ENCODE data around the gene YKT6.

The YKT6 gene

GRCh38 chr7:44180631-44181030 is 20.1 kb upstream of the YKT6 start (continued):
- TF ChIP-seq, protein P1, sequence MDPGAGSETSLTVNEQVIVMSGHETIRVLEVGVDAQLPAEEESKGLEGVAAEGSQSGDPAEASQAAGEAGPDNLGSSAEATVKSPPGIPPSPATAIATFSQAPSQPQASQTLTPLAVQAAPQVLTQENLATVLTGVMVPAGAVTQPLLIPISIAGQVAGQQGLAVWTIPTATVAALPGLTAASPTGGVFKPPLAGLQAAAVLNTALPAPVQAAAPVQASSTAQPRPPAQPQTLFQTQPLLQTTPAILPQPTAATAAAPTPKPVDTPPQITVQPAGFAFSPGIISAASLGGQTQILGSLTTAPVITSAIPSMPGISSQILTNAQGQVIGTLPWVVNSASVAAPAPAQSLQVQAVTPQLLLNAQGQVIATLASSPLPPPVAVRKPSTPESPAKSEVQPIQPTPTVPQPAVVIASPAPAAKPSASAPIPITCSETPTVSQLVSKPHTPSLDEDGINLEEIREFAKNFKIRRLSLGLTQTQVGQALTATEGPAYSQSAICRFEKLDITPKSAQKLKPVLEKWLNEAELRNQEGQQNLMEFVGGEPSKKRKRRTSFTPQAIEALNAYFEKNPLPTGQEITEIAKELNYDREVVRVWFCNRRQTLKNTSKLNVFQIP (CRISPR knock-in tag; IDR thresholded peaks at IDR 0.05; ENCODE audit: borderline replicate concordance, low read depth) = no peak
- no peak for TF ChIP-seq TCF4 (CRISPR knock-in tag; IDR thresholded peaks at IDR 0.05; ENCODE audit: borderline replicate concordance)

DNA sequence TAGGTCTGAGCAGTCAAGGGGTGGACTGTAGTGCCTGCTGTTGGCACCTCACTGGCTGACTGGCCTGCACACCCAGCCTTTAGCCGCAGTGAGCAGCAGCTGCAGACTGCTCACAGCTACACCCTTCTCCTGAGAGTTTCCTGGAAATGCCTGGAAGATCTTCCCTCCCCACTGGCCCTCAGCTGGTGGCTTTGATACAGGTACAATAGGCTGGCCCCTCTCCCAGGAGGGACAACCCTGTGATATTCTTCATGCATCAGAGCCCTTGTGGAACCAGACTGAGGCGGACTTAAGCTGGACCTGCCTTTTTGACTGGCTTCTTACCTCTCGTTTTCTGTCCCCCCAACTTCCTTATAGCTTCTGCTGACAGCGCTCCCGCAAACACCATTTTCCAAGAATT is 18.0 kb upstream of the YKT6 start:
- ATAC-seq = no peak
- no peak for TF ChIP-seq ARNTL (CRISPR knock-in tag; IDR thresholded peaks at IDR 0.05; ENCODE audit: borderline replicate concordance, low read depth)
- TF ChIP-seq TCF4 (CRISPR knock-in tag; IDR thresholded peaks at IDR 0.05; ENCODE audit: borderline replicate concordance) = no peak
- no peak for TF ChIP-seq GLIS3 (CRISPR knock-in tag; IDR thresholded peaks at IDR 0.05)
- TF ChIP-seq ZNF8 (CRISPR knock-in tag; IDR thresholded peaks at IDR 0.05) = no peak
- no peak for TF ChIP-seq ZFP30 (CRISPR knock-in tag; IDR thresholded peaks at IDR 0.05)
- no peak for TF ChIP-seq OSR1 (CRISPR knock-in tag; IDR thresholded peaks at IDR 0.05)
- TF ChIP-seq ZNF70 (CRISPR knock-in tag; IDR thresholded peaks at IDR 0.05) = no peak
- no peak for TF ChIP-seq SNAI2 (CRISPR knock-in tag; IDR thresholded peaks at IDR 0.05)
- no peak for TF ChIP-seq ESRRG (CRISPR knock-in tag; IDR thresholded peaks at IDR 0.05)
- TF ChIP-seq ISL1 (CRISPR knock-in tag; IDR thresholded peaks at IDR 0.05) = no peak
- no peak for TF ChIP-seq CREB5 (CRISPR knock-in tag; IDR thresholded peaks at IDR 0.05; ENCODE audit: low read depth)
- TF ChIP-seq, protein P2, sequence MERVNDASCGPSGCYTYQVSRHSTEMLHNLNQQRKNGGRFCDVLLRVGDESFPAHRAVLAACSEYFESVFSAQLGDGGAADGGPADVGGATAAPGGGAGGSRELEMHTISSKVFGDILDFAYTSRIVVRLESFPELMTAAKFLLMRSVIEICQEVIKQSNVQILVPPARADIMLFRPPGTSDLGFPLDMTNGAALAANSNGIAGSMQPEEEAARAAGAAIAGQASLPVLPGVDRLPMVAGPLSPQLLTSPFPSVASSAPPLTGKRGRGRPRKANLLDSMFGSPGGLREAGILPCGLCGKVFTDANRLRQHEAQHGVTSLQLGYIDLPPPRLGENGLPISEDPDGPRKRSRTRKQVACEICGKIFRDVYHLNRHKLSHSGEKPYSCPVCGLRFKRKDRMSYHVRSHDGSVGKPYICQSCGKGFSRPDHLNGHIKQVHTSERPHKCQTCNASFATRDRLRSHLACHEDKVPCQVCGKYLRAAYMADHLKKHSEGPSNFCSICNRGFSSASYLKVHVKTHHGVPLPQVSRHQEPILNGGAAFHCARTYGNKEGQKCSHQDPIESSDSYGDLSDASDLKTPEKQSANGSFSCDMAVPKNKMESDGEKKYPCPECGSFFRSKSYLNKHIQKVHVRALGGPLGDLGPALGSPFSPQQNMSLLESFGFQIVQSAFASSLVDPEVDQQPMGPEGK (CRISPR knock-in tag; IDR thresholded peaks at IDR 0.05; ENCODE audit: borderline replicate concordance) = no peak
- no peak for TF ChIP-seq CSRNP3 (CRISPR knock-in tag; IDR thresholded peaks at IDR 0.05)
- TF ChIP-seq TOX (CRISPR knock-in tag; IDR thresholded peaks at IDR 0.05; ENCODE audit: borderline replicate concordance) = no peak
- no peak for TF ChIP-seq TSHZ2 (CRISPR knock-in tag; IDR thresholded peaks at IDR 0.05)
- TF ChIP-seq, protein P1 (CRISPR knock-in tag; IDR thresholded peaks at IDR 0.05; ENCODE audit: borderline replicate concordance, low read depth) = no peak
- no peak for TF ChIP-seq ZNF565 (CRISPR knock-in tag; conservative IDR thresholded peaks at IDR 0.05; ENCODE audit: low read depth)

- TF ChIP-seq ESRRG (CRISPR knock-in tag; IDR thresholded peaks at IDR 0.05) (no peak), TOX (CRISPR knock-in tag; IDR thresholded peaks at IDR 0.05; ENCODE audit: borderline replicate concordance) (no peak), ARNTL (CRISPR knock-in tag; IDR thresholded peaks at IDR 0.05; ENCODE audit: borderline replicate concordance, low read depth) (no peak), BACH2 (CRISPR knock-in tag; IDR thresholded peaks at IDR 0.05; ENCODE audit: borderline replicate concordance) (no peak), TSHZ2 (CRISPR knock-in tag; IDR thresholded peaks at IDR 0.05) (no peak)
- TF ChIP-seq, protein P1 (CRISPR knock-in tag; IDR thresholded peaks at IDR 0.05; ENCODE audit: borderline replicate concordance, low read depth) = no peak
- TF ChIP-seq, protein P2 (CRISPR knock-in tag; IDR thresholded peaks at IDR 0.05; ENCODE audit: borderline replicate concordance) = no peak
- ATAC-seq = no peak
Measured at GRCh38 chr7:44183386-44183785, 17.4 kb upstream of the YKT6 start.

Data from SK-N-SH treated with all-trans-retinoic acid at 6 μM for 48 hours (cell line).